DMS153 (cell line): ENCODE data around the gene WFDC1.

Source experiments
- DNase-seq: peaks from one replicate; lab custom pipeline; 2025; lab: John Stamatoyannopoulos, UW

Gene WFDC1

GRCh38 chr16:84302111-84302954, 7.7 kb downstream of the WFDC1 start:
- no peak for DNase-seq

DNA sequence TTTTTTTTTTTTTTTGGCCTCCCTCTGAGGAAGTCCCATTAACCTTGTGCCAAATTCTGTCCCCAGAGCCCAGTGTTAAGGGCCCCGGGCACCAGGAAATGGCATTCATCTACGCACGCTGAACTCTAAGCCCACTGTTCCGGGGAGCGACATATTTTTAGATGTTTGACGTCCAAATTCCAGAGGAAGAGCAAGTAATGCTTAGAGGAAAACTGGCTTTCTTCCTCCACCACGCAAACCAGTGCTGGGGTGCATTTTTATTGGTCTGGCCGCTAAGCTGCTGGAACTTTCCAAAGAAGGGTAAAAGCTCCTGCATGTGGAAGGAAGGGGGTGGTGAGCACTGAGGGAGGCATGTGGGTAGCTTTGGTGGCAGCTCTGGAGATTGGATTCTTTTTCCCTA, 8.3 kb downstream of the WFDC1 start:
- DNase-seq: no peak

DNA sequence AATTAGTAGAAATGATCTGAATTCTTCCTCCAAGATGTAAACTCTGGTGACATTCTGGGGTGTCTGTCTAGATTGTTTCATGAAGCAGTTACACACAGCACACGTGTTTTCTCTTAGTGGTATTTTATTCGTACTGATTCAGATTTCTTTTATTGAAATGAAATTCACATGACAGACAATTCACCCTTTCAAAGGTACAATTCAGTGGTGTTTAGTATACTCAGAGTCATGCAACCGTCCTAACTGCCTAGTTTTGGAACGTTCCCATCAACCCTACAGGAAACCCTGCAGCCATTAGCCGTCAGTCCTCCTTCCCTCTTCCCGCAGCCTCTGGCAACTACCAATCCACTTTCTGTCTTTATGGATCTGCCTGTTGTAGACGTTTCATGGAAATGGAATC, 8.8 kb downstream of the WFDC1 start:
- DNase-seq: no peak

DNA sequence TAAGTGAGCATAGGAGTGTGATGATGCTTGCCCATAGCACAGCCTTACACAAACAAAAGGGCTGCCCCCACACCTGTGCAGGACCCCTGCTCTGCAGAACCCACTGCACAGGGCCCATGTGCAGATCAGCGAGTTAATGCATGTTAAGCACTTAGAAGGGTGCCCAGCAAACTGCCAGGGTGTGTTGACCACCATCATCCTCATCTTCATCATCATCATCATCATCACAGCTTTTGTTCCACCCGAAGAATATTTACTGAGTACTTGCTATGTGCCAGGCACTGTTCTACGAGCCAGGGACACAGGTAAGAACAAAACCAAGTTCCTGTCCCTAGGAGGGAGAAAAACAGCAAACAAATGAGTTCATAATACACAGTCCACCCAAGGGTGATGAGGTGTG, 11.9 kb downstream of the WFDC1 start:
- DNase-seq: no peak

GRCh38 chr16:84307209-84307954, 12.7 kb downstream of the WFDC1 start:
- DNase-seq: no peak

- peak; percentile 38 for DNase-seq
These were observed 13.4 kb downstream of the WFDC1 start for GRCh38 chr16:84308120-84308519.

GRCh38 chr16:84310642-84311041, 16.0 kb downstream of the WFDC1 start:
- no peak for DNase-seq

GRCh38 chr16:84312783-84313382, 18.2 kb downstream of the WFDC1 start:
- peak; percentile 65 for DNase-seq

GRCh38 chr16:84313921-84314320, 19.2 kb downstream of the WFDC1 start:
- DNase-seq: no peak

DNA sequence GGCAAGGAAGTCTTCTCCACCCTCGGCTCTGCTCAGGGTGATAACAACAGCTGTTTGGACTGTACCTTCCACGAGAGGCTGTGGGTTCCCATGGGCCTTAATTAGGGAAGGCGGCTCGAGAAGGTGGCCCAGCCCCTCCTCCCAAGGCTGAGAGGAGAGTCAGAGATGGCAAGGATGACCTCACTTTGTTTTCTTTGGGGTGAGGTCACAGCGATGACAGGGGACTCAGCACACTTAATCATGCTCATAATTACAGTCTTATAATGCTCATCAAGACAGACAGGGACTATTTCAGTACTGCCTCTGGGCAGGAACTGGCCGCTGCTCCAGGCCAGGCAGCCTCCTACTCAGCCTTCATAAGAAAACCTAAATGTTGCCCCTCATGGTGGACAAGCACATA, 19.7 kb downstream of the WFDC1 start:
- DNase-seq: no peak

DNA sequence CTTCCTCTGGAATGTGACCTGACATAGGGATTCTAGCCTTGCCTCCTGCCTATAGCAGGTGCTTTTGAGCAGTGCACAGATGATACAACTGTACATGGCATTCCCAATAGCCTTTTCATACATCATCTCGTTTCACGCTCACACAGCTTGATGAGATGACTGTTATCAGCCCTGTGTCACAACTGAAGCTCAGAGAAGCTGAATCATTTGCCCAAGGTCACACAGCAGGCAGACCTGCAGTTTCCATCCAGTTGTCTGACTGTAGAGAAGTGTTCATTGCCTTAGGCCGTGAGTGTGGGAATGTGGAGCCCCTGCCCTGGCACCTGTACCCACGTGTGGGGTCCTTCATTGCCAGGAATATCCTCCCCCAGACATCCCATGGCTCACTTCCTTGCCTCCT, 20.1 kb downstream of the WFDC1 start:
- DNase-seq: no peak

- DNase-seq: no peak
These were observed 20.7 kb downstream of the WFDC1 start for GRCh38 chr16:84315422-84315821.

- DNase-seq: no peak
These were observed 23.7 kb downstream of the WFDC1 start for GRCh38 chr16:84318091-84318975.

DNA sequence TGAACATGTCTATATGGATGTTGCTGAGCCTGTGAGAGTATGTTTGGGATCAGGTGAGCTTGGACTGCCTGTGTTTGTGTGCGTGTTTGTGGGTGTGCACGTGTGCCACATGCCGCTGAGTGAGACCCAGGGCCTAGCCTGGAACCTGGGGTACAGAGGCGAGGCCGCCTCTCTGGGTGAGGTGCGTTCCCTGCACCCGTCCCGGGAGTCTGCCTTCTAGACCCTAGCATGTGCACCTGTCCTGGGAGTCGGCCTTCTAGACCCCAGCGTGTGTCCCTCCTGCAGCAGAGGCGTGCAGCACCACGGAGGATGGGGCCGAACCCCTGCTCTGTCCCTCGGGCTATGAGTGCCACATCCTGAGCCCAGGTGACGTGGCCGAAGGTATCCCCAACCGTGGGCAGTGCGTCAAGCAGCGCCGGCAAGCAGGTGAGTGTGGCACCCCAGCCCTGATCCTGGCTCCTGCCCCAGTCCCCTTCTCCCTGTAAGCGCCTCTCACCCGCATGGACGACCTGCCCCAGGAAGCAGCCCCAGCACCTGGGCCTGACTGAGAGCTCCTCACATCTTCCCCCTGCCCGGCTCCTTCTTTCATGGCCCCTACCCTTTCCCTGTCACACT, 24.6 kb downstream of the WFDC1 start:
- no peak for DNase-seq

DNA sequence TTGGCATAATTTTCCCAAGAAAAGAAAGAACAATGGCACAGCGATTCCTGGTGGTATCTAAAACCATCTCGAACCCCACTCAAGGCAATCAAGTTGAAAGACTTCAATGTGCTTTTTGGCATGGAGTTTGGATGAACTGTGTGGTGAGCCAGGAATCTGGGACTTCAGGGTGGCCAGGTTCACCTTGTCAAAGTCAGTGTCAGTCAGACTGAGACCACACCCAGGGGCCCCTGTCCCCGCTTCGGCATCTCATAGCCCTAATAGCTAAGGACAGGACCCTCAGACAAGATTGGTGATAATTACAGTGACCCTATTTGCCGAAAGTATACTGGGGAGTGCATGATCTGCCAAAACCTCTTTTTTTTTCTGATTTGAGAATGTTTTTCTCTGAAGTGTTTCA, 25.8 kb downstream of the WFDC1 start:
- no peak for DNase-seq

DNA sequence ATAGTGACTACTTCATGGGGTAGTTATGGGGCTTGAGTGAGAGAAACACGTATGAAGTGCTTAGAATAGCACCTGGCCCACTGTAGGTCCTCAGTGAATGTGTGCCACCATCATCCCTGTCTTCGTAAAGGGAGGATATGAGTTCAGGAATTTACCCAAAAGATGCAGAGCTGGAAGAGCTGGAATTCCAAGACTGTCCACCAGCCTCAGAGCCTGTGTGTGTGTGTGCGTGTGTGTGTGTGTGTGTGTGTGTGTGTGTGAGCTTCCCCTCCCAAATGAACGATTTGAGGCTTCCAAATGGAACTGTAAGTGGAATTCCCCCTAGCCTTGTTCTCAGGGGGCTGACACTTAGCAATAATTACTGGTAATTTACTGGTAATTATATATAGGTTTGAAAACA, 27.3 kb downstream of the WFDC1 start:
- no peak for DNase-seq

- no peak for DNase-seq
These were observed 28.1 kb downstream of the WFDC1 start for GRCh38 chr16:84322749-84323148.

DNA sequence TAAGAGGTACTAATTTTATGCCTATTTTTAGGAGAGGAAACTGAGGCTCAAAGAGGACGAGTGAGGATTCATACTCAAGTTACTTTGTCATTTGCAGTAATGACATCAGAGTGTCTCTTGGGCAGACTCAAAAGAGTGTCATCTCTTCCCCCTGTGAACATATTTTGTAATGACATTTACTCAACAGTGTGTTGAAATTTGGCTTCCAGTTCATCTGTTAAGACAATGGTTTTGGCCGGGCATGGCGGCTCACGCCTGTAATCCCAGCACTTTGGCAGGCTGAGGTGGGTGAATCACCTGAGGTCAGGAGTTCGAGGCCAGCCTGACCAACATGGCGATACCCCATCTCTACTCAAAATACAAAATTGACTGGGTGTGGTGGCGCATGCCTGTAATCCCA, 28.9 kb downstream of the WFDC1 start:
- no peak for DNase-seq

DNA sequence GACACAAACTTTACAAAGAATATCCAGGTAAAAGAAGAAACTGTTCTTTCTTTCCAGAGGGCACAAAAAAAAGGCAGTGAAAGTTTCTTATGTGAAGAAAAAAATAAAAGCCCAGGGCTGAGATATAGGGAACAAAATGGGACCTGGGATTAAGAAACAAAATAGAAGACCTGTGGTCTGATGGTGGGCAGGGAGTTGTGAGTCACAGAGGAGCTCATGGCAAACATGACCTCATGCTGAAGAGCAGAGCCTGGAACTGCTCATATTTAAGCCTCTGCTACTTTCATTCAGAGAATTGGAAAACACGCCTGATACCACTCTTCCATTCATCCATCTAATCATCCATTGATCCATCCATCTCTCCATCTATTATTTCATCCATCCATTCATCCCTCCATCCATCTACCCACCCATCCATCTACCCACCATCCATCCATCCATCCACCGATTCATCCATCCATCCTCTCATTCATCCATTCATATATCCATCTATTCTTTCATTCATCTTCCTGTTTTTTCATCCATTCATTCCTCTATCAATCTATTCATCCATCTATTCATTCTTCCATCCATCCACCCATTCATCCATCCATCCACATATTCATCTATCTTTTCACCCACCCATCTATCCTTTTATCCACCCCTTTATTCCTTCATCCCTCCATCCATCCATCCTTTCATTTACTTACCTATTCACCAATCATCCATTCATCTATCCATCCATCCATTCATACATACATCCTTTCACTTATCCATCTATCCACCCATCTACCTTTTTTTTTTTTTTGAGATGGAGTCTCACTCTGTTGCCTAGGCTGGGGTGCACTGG, 30.0 kb downstream of the WFDC1 start:
- DNase-seq: no peak

DNA sequence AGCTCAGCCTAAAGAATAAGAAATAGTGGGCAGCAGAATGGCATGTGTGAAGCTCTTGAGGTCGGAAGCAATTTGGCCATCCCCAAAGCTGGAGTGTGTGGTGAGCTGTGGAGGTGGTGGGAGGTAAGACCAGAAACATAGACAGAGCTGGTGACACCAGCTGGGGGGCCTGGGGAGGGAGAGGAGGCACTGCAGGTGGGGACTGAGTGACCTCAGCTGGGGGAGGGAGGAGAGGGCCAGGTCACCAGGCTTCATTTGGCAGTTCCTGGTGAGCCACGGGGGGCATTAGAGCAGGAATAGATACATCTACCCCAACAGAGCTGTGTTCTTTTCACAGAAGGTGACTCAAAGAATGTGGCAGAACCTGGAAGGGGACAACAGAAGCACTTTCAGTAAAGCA, 31.9 kb downstream of the WFDC1 start:
- DNase-seq: no peak
